ENCODE measurements around the gene CCDC51. TPM values are rescaled to one million over a fixed set of nuclear protein-coding genes. Genes with fewer than 3 reads are reported as not detected.
A peak's percentile ranks its signal among the peaks of the same experiment; 100 is the strongest.

CCDC51 gene
- total and polyA plus RNA-seq, 9 of the 15 experiments (the other 6 are each of a cell fraction or from before 2014, with no cell fraction given) = 6.5 to 18.6 (median 15.7) TPM

- TF ChIP-seq HMBOX1 (IDR thresholded peaks at IDR 0.05) (no peak), GTF2A2 (tag; IDR thresholded peaks at IDR 0.05) (no peak), RCOR1 (IDR thresholded peaks at IDR 0.05; ENCODE audit: borderline replicate concordance in 1 of 2, low read depth in 2 of 2, low read length in 2 of 2) (no peak), ARID3B (CRISPR knock-in tag; IDR thresholded peaks at IDR 0.05; ENCODE audit: borderline replicate concordance) (no peak), ZNF586 (CRISPR knock-in tag; conservative IDR thresholded peaks at IDR 0.05) (no peak), RFX1 (IDR thresholded peaks at IDR 0.05) (no peak), TEAD4 (IDR thresholded peaks at IDR 0.05; ENCODE audit: low read length) (0 out of 2 replicates have a peak, but pooled peaks have one; percentile 22), TEAD4 (CRISPR knock-in tag; IDR thresholded peaks at IDR 0.05; ENCODE audit: borderline replicate concordance) (no peak), CBX3 (IDR thresholded peaks at IDR 0.05; ENCODE audit: borderline replicate concordance in 1 of 2, low read length in 2 of 2) (0 out of 3 replicates have a peak, but pooled peaks of 1 of the 2 experiments have one; percentile 13), ZFP1 (CRISPR knock-in tag; IDR thresholded peaks at IDR 0.05) (no peak), POLR2B (IDR thresholded peaks at IDR 0.05; ENCODE audit: low read depth, partially characterized antibody) (no peak), TCF7L2 (IDR thresholded peaks at IDR 0.05; ENCODE audit: low read depth, low read length) (no peak), ZZZ3 (IDR thresholded peaks at IDR 0.05) (no peak), C11orf30 (IDR thresholded peaks at IDR 0.05; ENCODE audit: low read depth) (no peak), TAF9B (IDR thresholded peaks at IDR 0.05; ENCODE audit: partially characterized antibody) (no peak), ZEB2 (IDR thresholded peaks at IDR 0.05) (0 out of 2 replicates have a peak, but pooled peaks have one; percentile 16), CC2D1A (IDR thresholded peaks at IDR 0.05) (peak; percentile 74; the same call in 1 of the 2 replicates), ZNF445 (CRISPR knock-in tag; IDR thresholded peaks at IDR 0.05; ENCODE audit: low read depth) (no peak), ZNF740 (CRISPR knock-in tag; IDR thresholded peaks at IDR 0.05) (no peak), ZNF740 (tag; IDR thresholded peaks at IDR 0.05) (no peak), NR2C1 (IDR thresholded peaks at IDR 0.05) (no peak), NR2C1 (tag; IDR thresholded peaks at IDR 0.05) (no peak)
- TF ChIP-seq, protein P1, sequence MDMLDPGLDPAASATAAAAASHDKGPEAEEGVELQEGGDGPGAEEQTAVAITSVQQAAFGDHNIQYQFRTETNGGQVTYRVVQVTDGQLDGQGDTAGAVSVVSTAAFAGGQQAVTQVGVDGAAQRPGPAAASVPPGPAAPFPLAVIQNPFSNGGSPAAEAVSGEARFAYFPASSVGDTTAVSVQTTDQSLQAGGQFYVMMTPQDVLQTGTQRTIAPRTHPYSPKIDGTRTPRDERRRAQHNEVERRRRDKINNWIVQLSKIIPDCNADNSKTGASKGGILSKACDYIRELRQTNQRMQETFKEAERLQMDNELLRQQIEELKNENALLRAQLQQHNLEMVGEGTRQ (CRISPR knock-in tag; IDR thresholded peaks at IDR 0.05) = no peak
Observed at GRCh38 chr3:48435774-48436476, 4.0 kb downstream of the CCDC51 start (continued).

All from K562 (cell line).